Endothelial cell of umbilical vein (primary cell): Measurements from ENCODE around the gene TMEM30B. TPM values are rescaled to one million over a fixed set of nuclear protein-coding genes. Genes with fewer than 3 reads are reported as not detected.

Experiments
- BruUV-seq: library from RNA; stranded (reverse); fragments of 400-500 nt; replicated peaks from 2 replicates; lab custom pipeline; 2021; lab: Mats Ljungman, UMichigan
- CTCF ChIA-PET: fragments of 300-600, 350-600 bp; sonication (Branson Sonifier 250); formaldehyde crosslinking; loops from one replicate; lab custom pipeline; 2021; ENCODE audit warnings: antibody characterized with exemption, inconsistent platforms; lab: Charles Lee
- POLR2A ChIA-PET: fragments of 300-600, 350-600 bp; sonication (Branson Sonifier 250); formaldehyde crosslinking; loops from one replicate; lab custom pipeline; 2021; ENCODE audit warnings: antibody characterized with exemption, inconsistent platforms; lab: Charles Lee
- DNase-seq: peaks from one replicate; pipeline ENCODE4 v3.0.0-alpha.2; 2011; ENCODE audit warnings: low read depth, low spot score
- FAIRE-seq: peaks from 2 replicates; lab custom pipeline; 2011; peaks lifted over from hg19 to GRCh38; lab: Jason Lieb, UNC
- H2AFZ ChIP-seq: 2 replicates; pipeline ENCODE4 v1.6.0; 2012; ENCODE audit warnings: low read depth, low read length, control low read depth, inconsistent platforms
- H3K27ac ChIP-seq: 2 replicates; pipeline ENCODE4 v1.5.1; 2011; ENCODE audit warnings: low read depth, mild to moderate bottlenecking, control low read depth, low read length, moderate library complexity; ENCODE audit not compliant: insufficient read depth
- H3K27me3 ChIP-seq, 2 experiments: 2 replicates each; pipeline versions ENCODE4 v1.6.0 to v1.6.1; 2011; ENCODE audit warnings: low read length in 2 of 2, mixed read lengths in 1 of 2; ENCODE audit not compliant: control insufficient read depth in 2 of 2, insufficient read depth in 2 of 2
- H3K36me3 ChIP-seq, 2 experiments: 2 replicates in 1 of 2; 3 replicates in 1 of 2; pipeline ENCODE4 v1.5.1; 2011; ENCODE audit warnings: low read length in 2 of 2, mild to moderate bottlenecking in 1 of 2, moderate library complexity in 1 of 2; ENCODE audit not compliant: control insufficient read depth in 2 of 2, insufficient read depth in 2 of 2; ENCODE audit errors: extremely low read depth in 1 of 2
- H3K4me1 ChIP-seq: 3 replicates; pipeline ENCODE4 v1.5.1; 2011; ENCODE audit warnings: mild to moderate bottlenecking, low read length; ENCODE audit not compliant: control insufficient read depth, insufficient read depth; ENCODE audit errors: extremely low read depth
- H3K4me2 ChIP-seq: 2 replicates; pipeline ENCODE4 v1.6.1; 2011; ENCODE audit warnings: low read length, control low read depth, mixed read lengths; ENCODE audit not compliant: insufficient read depth
- H3K4me3 ChIP-seq, 3 experiments: fragments of 200-600 bp in 1 of 3; sonication (generic), shearing (Covaris generic) in 1 of 3; replicated peaks in 1 of 3; 2 replicates each; pipeline ENCODE4 v1.5.1; 2011 to 2016; ENCODE audit warnings: control low read depth in 3 of 3, low read length in 3 of 3, mild to moderate bottlenecking in 2 of 3, inconsistent platforms in 1 of 3, low read depth in 1 of 3, moderate library complexity in 1 of 3; ENCODE audit not compliant: insufficient read depth in 1 of 3
- H3K79me2 ChIP-seq: 2 replicates; pipeline ENCODE4 v1.6.0; 2012; ENCODE audit warnings: low read length, inconsistent platforms; ENCODE audit not compliant: control insufficient read depth, insufficient read depth
- H3K9ac ChIP-seq: replicated peaks from 2 replicates; pipeline ENCODE3; 2011; ENCODE audit warnings: low read length, control low read depth; ENCODE audit not compliant: insufficient read depth; ENCODE audit errors: extremely low read depth
- H3K9me1 ChIP-seq: replicated peaks from 3 replicates; pipeline ENCODE4 v1.6.0; 2011; ENCODE audit warnings: mild to moderate bottlenecking, low read length; ENCODE audit not compliant: control insufficient read depth, insufficient read depth; ENCODE audit errors: extremely low read depth
- H3K9me3 ChIP-seq: replicated peaks from 2 replicates; pipeline ENCODE4 v1.5.1; 2012; ENCODE audit warnings: low read length, inconsistent platforms; ENCODE audit not compliant: control insufficient read depth, insufficient read depth
- H4K20me1 ChIP-seq: replicated peaks from 2 replicates; pipeline ENCODE3; 2011; ENCODE audit warnings: mild to moderate bottlenecking, low read length; ENCODE audit not compliant: control insufficient read depth, insufficient read depth; ENCODE audit errors: extremely low read depth
- EZH2 ChIP-seq: IDR thresholded peaks from 2 replicates; pipeline ENCODE4 v1.6.1; 2012; ENCODE audit warnings: borderline replicate concordance, low read depth, mild to moderate bottlenecking, moderate library complexity, low read length, inconsistent platforms; ENCODE audit not compliant: severe bottlenecking
- FOS ChIP-seq: IDR thresholded peaks from 2 replicates; pipeline ENCODE4 v1.6.1; 2011; ENCODE audit warnings: mild to moderate bottlenecking, low read length, moderate library complexity, borderline replicate concordance; ENCODE audit not compliant: insufficient read depth
- GATA2 ChIP-seq: IDR thresholded peaks from 2 replicates; pipeline ENCODE4 v1.7.0; 2011; ENCODE audit warnings: low read depth, mild to moderate bottlenecking, moderate library complexity, mixed read lengths, low read length; ENCODE audit not compliant: insufficient read length, insufficient read depth
- JUN ChIP-seq: IDR thresholded peaks from 2 replicates; pipeline ENCODE4 v1.6.1; 2011; ENCODE audit warnings: borderline replicate concordance, low read depth; ENCODE audit not compliant: insufficient read length, insufficient read depth
- MAX ChIP-seq: IDR thresholded peaks from 2 replicates; pipeline ENCODE4 v1.6.1; 2011; ENCODE audit not compliant: insufficient read depth, insufficient read length
- MYC ChIP-seq: IDR thresholded peaks from one replicate; pipeline ENCODE4 v1.6.1; 2011; ENCODE audit warnings: mild to moderate bottlenecking, low read depth, low read length
- POLR2A ChIP-seq: IDR thresholded peaks from 2 replicates; pipeline ENCODE4 v1.6.1; 2012; ENCODE audit warnings: low read depth, mild to moderate bottlenecking, control low read depth, low read length
- POLR2AphosphoS5 ChIP-seq: IDR thresholded peaks from 2 replicates; pipeline ENCODE4 v1.6.1; 2012; ENCODE audit warnings: low read depth, mild to moderate bottlenecking, control low read depth, low read length, moderate library complexity; ENCODE audit not compliant: insufficient read depth
- dilution Hi-C: fragments of 300-500 bp; cut with MboI; formaldehyde crosslinking; loops from one replicate; pipeline ENCODE4 v1.15.0; 2019; ENCODE audit warnings: low sequenced_read_pairs; ENCODE audit not compliant: extremely low pct_ligation_motif_present
- intact Hi-C: fragments of 100-400 bp; cut with micrococcal nuclease; formaldehyde crosslinking; loops from one replicate; pipeline ENCODE4 v1.10.0; 2022
- polyA plus RNA-seq, 4 experiments: library from polyadenylated mRNA; depleted of rRNA in 3 of 4; stranded (reverse) in 3 of 4; unstranded in 1 of 4; fragments of >200 nt; gene quantifications; 2 replicates each; pipeline versions ENCODE4 v1.2.1 to v1.2.3, GENCODE V29; 2011 to 2012; ENCODE audit warnings: missing spikeins in 1 of 4
- total RNA-seq: library from RNA; stranded (reverse); gene quantifications from 2 replicates; pipeline ENCODE4 v1.2.3, GENCODE V29; 2021
- TF ChIP-seq, protein P1 (sequence below), 2 donors: IDR thresholded peaks; 1 replicate in 1 of 2; 2 replicates in 1 of 2; pipeline ENCODE4 v1.5.1; 2011; ENCODE audit warnings: low read length in 2 of 2, mild to moderate bottlenecking in 2 of 2, moderate library complexity in 2 of 2, control low read depth in 1 of 2, inconsistent platforms in 1 of 2, low read depth in 1 of 2; ENCODE audit not compliant: insufficient read depth in 1 of 2; ENCODE audit errors: extremely low read depth in 1 of 2

Gene TMEM30B
- total and polyA plus RNA-seq, 2 donors (not counting 3 experiments of a cell fraction or from before 2014, with no cell fraction given) = 0.32 to 0.35 TPM

- H3K9me3 ChIP-seq = no peaks in the 10 kb centered on the region
- no peaks in the 10 kb centered on the region for H4K20me1 ChIP-seq
- peaks cover 27% of the 10 kb centered on the region for H3K4me1 ChIP-seq
- FAIRE-seq (peak; percentile 89), DNase-seq (peak; percentile 90)
- peaks cover 0 to 2% of the 10 kb centered on the region in 2 experiments for H3K27me3 ChIP-seq
- H2AFZ ChIP-seq = peak overlapping the region; percentile 44
- BruUV-seq = no TSS peak
- no peak overlapping the region for H3K9ac ChIP-seq
- CTCF ChIA-PET = interaction anchor here (0.6 to 6.2 kb wide), 38 partner anchors 9 to 986 kb away, joined by 3 to 172 read pairs (median 4); partner anchors contain the start of genes SIX1, SLC38A6 and TRMT5
- POLR2A ChIA-PET = no interaction called here
- intact Hi-C loops (loop anchor here (1.0 to 10.0 kb wide), 13 partner anchors 64 to 988 kb away; partner anchors contain the start of genes SLC38A6 and TRMT5), dilution Hi-C loops (loop anchor here (25.0 kb wide), 1 partner anchor 615 kb away; the partner anchor contains the start of gene SIX1)
- H3K36me3 ChIP-seq = no peaks in the 10 kb centered on the region
- no peak overlapping the region for H3K4me2 ChIP-seq
- no peaks in the 10 kb centered on the region for H3K9me1 ChIP-seq
- TF ChIP-seq MYC = no peak
- TF ChIP-seq, protein P1, sequence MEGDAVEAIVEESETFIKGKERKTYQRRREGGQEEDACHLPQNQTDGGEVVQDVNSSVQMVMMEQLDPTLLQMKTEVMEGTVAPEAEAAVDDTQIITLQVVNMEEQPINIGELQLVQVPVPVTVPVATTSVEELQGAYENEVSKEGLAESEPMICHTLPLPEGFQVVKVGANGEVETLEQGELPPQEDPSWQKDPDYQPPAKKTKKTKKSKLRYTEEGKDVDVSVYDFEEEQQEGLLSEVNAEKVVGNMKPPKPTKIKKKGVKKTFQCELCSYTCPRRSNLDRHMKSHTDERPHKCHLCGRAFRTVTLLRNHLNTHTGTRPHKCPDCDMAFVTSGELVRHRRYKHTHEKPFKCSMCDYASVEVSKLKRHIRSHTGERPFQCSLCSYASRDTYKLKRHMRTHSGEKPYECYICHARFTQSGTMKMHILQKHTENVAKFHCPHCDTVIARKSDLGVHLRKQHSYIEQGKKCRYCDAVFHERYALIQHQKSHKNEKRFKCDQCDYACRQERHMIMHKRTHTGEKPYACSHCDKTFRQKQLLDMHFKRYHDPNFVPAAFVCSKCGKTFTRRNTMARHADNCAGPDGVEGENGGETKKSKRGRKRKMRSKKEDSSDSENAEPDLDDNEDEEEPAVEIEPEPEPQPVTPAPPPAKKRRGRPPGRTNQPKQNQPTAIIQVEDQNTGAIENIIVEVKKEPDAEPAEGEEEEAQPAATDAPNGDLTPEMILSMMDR (IDR thresholded peaks at IDR 0.05; ENCODE audit: extremely low read depth in 1 of 2, insufficient read depth in 1 of 2, low read depth in 1 of 2, low read length in 2 of 2) = peak; percentile 77 to 91
- H3K27ac ChIP-seq = no peak overlapping the region
- H3K4me3 ChIP-seq = no peak overlapping the region
- H3K79me2 ChIP-seq = no peaks in the 10 kb centered on the region
These were observed 28.6 kb downstream of the TMEM30B start for GRCh38 chr14:61252369-61253063.

- H3K27ac ChIP-seq = no peak overlapping the region
- no peak overlapping the region for H3K9ac ChIP-seq
- DNase-seq = no peak
- TF ChIP-seq POLR2A = no peak
- TF ChIP-seq GATA2 = no peak
- TF ChIP-seq, protein P1 (IDR thresholded peaks at IDR 0.05; ENCODE audit: extremely low read depth in 1 of 2, insufficient read depth in 1 of 2, low read depth in 1 of 2, low read length in 2 of 2) = no peak
- TF ChIP-seq EZH2 = no peak
- no peak for TF ChIP-seq POLR2AphosphoS5
- TF ChIP-seq MAX = no peak
- TF ChIP-seq FOS = no peak
- no peak for TF ChIP-seq JUN
- H2AFZ ChIP-seq = no peak overlapping the region
- H3K9me3 ChIP-seq = no peaks in the 10 kb centered on the region
- no peaks in the 10 kb centered on the region for H3K9me1 ChIP-seq
- peaks cover 14% of the 10 kb centered on the region for H3K4me1 ChIP-seq
- H3K79me2 ChIP-seq = no peaks in the 10 kb centered on the region
- no TSS peak for BruUV-seq
- H4K20me1 ChIP-seq = no peaks in the 10 kb centered on the region
- ChIA-PET CTCF (interaction anchor here (6.2 kb wide), 1 partner anchor 625 kb away, joined by 172 read pairs; no protein-coding TSS in a partner anchor), POLR2A (no interaction called here)
- H3K4me2 ChIP-seq = no peak overlapping the region
- no peak for FAIRE-seq
- H3K27me3 ChIP-seq = peaks cover 0 to 2% of the 10 kb centered on the region in 2 experiments
- dilution Hi-C loops (loop anchor here (25.0 kb wide), 1 partner anchor 613 kb away; the partner anchor contains the start of gene SIX1), intact Hi-C loops (loop anchor here (5.0 to 10.0 kb wide), 5 partner anchors 325 to 985 kb away; no protein-coding TSS in a partner anchor)
- no peaks in the 10 kb centered on the region for H3K36me3 ChIP-seq
- no peak overlapping the region for H3K4me3 ChIP-seq
These were observed 31.1 kb downstream of the TMEM30B start for GRCh38 chr14:61250063-61250462.
